ENCODE measurements around the gene HAPLN2.

The HAPLN2 gene

GRCh38 chr1:156618853-156619581, at the start of gene HAPLN2:
HAPLN2 (plus strand) TSS chr1:156619415; CDS start chr1:156623491, 4,076 bp downstream.
- TF ChIP-seq, protein P1, sequence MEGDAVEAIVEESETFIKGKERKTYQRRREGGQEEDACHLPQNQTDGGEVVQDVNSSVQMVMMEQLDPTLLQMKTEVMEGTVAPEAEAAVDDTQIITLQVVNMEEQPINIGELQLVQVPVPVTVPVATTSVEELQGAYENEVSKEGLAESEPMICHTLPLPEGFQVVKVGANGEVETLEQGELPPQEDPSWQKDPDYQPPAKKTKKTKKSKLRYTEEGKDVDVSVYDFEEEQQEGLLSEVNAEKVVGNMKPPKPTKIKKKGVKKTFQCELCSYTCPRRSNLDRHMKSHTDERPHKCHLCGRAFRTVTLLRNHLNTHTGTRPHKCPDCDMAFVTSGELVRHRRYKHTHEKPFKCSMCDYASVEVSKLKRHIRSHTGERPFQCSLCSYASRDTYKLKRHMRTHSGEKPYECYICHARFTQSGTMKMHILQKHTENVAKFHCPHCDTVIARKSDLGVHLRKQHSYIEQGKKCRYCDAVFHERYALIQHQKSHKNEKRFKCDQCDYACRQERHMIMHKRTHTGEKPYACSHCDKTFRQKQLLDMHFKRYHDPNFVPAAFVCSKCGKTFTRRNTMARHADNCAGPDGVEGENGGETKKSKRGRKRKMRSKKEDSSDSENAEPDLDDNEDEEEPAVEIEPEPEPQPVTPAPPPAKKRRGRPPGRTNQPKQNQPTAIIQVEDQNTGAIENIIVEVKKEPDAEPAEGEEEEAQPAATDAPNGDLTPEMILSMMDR (IDR thresholded peaks at IDR 0.05; ENCODE audit: borderline replicate concordance, insufficient read depth, low read depth, low read length): peak; percentile 56; the same call in 1 of the 2 replicates
- no peak within 1 kb of the TSS for H3K4me3 ChIP-seq (ENCODE audit: low read depth, low read length)

DNA sequence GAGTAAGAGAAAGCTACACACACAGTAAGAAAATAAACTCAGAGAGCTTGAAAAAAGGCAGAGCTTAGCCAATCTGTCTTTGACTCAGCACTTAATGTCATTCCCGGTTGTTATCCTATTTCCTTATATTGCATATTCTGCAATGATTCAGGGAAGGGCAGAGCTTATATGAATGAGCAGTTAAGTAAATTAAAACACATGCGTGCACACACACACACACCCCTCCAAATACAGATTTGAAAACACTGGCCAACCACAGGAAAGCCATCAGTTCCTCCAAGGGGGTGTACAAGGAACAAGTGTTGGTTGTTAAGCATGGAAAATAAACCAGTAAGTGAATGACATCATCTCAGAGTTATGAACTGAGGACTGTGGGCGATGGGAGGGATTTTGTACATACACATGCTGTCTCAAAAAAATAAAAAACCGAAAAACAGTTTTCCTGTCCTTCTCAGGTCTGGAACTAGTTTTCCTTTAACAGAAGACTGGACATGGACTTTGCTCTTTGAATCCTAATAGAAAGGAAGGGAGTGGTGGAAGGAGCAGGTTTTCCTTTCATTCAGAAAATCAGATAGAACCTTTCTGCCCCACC, 47.9 kb upstream of the HAPLN2 start:
- TF ChIP-seq, protein P1 (IDR thresholded peaks at IDR 0.05; ENCODE audit: borderline replicate concordance, insufficient read depth, low read depth, low read length): no peak
- H3K4me3 ChIP-seq (ENCODE audit: low read depth, low read length): peak overlapping the region; percentile 77

DNA sequence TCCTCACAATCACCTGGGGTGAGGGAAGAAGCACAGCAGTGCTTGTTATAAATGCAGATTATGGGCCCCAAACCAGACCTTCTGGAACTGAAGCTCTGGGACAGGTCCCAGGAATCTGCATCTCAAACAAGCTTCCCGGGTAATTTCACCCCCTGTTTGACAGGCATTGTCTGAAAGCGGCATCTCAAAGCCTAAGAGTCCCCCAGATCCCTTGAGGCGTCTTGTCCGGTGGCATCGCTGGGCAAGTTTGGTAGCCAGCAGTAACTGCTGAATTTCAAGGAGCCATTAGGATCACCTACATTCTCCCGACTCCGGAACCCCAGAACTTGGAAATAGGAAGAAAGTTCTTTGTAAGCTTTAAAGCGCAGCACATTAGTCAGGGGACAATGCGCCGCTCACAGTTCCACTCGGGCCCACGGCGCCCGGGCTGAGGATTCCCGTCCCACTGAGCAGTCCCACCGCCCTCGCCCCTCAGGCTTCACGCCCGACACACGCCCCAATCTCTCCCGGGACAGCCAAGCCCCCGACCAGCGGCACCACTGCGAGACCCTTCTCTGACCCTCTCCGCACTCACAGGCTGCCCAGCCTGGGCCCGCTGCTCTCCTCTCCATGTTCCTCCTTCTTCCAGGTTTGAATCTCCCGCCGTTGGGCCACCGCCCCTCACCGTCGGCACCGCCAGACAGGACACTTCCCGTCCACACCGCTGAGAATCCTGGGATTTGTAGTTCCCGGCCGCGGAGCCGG, 47.1 kb upstream of the HAPLN2 start, which contains the start of gene IQGAP3:
IQGAP3 (minus strand) TSS at position 647 of the 744 bp plus-strand sequence; CDS start at position 611, 36 bp downstream.
- TF ChIP-seq, protein P1 (IDR thresholded peaks at IDR 0.05; ENCODE audit: borderline replicate concordance, insufficient read depth, low read depth, low read length): no peak

DNA sequence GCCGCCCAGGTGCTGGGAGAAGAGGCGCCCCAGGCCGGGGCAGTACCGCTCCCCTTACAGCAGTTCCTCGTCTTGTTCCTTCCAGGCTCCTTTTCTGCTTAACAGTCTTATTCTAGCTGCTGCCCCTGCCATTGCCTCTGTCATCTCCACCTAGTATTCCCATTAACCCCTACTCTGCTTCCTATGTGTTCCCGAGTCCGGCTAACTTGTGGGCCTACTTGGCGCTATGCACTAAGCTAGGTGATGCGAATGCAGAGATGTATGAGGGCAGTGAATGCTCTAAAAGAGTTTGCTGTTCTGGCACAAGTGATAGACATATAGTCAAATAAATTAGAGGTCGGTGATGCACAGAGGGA, 46.6 kb upstream of the HAPLN2 start:
- TF ChIP-seq, protein P1 (IDR thresholded peaks at IDR 0.05; ENCODE audit: borderline replicate concordance, insufficient read depth, low read depth, low read length): no peak
- H3K4me3 ChIP-seq (ENCODE audit: low read depth, low read length): peak overlapping the region; percentile 77

More for the DNA sequence above, 47.1 kb upstream of the HAPLN2 start, which contains the start of gene IQGAP3:
- H3K4me3 ChIP-seq (ENCODE audit: low read depth, low read length): peak within 1 kb of the TSS; percentile 77

DNA sequence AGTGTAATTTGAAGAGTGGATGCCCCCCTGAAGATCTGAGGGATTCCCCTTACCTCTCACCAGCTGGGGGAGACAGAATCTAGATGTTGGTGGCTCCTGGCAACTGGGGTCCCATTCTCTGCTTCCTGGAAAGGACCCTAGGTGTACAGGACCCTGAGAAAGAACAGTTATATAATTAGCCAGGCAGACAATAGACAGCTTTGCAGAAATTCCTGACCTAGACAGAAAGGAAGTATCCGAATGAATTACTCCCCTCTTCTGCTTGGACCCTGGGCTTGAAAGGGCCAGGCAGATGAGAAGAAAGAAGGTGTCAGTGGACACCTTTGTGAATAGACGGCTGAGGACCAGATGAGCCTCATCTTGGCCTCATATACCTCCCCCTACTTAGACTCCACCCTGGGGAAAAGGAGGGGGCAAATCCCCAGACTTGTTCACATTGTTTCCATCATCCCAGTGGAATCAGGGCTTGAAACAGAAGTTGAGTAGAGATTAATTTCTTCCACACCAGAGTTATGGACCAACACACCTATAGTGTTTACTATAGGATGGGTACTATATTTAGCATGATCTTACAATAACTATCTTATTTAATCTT, 45.1 kb upstream of the HAPLN2 start:
- no peak overlapping the region for H3K4me3 ChIP-seq (ENCODE audit: low read depth, low read length)
- TF ChIP-seq, protein P1 (IDR thresholded peaks at IDR 0.05; ENCODE audit: borderline replicate concordance, insufficient read depth, low read depth, low read length): no peak

DNA sequence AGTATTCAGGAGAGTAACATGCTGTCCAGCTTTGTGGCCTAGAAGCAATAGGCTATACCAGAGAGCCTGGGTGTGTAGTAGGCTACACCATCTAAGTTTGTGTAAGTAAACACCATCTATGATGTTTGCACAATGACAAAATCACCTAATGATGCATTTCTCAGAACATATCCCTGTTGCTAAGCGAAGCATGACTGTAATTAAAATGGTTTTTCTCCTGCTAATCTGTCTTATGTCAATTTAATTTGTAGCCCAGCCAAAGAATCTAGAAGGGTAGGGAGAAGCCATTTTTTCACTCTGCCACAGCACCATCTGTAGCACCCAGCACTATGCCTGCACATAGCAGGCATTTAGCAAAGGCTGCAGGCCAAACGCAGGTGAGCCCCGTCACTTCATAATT, 41.7 kb upstream of the HAPLN2 start:
- H3K4me3 ChIP-seq (ENCODE audit: low read depth, low read length): no peak overlapping the region
- TF ChIP-seq, protein P1 (IDR thresholded peaks at IDR 0.05; ENCODE audit: borderline replicate concordance, insufficient read depth, low read depth, low read length): no peak
